HG02610 (cell line): ENCODE results near the gene METTL4.
A peak's percentile ranks its signal among the peaks of the same experiment; 100 is the strongest.
"Not testable (repeated sequence)": the region's sequence is repeated elsewhere in the genome, so short reads cannot be mapped to it uniquely, and the experiment has no call there.

ENCODE experiments used
- ATAC-seq: cut with Tn5 transposase; IDR thresholded peaks from one replicate; pipeline ENCODE4 v1.9.1; 2021; ENCODE audit warnings: mild to moderate bottlenecking, moderate library complexity; ENCODE audit not compliant: unreplicated experiment

METTL4 gene

DNA sequence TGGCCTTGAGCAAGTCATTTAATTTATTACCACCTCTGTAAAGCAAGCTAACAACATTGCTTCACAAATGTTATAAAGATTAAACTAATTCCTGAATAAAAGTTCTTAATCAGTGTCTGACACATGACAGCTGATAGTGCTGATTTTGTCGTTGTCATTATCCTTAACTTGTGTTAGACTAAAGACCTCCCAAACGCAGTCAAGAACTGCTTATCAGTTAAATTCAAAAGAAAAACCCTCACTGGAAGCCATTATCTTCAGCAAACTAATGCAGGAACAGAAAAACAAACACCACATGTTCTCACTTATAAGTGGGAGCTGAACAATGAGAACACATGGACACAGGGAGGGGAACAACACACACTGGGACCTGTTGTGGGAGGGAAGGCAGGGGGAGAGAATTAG is 46.5 kb downstream of the METTL4 start:
- ATAC-seq = not testable (repeated sequence)

DNA sequence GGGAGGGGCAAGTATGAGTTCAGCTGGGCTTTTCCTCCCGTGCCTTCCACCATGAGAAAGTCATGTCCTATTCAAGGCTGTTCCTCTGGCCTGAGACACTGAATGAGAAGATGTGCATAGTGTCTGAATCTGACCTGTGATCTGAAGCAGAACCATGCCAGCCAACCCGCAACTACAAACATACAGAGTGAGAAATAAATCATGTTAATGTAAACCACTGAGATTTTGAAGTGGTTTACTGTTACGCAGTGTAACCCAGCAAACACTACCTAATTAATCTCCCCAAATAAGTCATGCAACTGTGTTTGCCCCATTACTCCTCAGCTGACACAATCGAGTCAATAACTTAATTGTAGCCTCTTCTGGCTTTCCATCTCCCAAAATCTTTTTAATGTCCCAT is 49.2 kb downstream of the METTL4 start:
- peak; percentile 67 for ATAC-seq

DNA sequence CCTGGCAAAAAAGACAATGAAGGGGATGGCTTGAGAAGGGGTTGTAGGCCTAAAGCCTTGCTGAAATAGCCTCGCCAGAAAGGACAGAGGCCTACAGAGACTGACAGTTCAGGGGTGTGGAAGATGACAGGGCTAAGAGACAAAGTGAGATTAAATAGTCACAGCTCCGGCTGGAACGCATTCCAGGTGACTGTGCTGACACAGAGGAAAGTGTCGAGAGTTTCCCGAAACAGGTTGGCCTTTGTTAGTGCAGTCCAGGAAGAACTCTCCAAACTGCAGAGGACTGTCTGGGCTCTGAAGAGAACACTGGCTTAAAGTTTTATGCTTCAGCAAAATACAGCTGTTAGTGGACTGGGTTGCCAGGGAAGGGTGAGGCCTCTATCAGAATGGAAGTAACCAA is 52.8 kb downstream of the METTL4 start:
- no peak for ATAC-seq

DNA sequence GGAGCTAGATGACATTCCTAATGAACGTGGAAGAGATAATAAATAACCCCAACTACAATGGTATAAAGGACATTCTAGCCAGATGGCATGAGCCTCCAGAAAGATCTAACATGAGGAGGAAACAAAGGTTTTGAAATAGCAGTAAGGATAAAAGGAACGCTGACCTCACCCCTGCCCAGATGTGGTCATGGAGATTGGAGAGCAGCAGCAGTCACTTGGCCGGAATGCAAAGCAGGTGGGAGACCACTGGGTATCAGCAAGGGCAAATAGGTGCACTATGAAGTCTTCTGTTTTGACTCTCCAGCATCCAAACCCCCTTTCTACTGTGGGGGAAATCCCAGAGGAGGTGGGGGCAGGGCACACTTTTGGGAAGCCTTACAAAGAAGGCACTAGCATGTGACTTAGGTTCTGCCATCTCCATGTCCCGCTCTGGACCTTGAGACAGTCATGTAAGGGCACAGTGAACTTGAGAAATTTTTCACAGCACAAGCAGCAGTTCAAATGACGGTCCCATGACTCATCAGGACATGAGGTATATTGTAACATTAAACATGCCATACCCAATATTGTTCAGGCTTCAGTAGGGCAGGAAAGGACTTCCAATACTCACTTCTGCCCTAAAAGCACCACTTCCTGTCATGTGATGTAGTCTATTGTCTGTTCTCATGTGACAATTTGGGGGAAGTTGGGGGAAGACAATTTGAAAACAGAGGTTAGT is 55.2 kb downstream of the METTL4 start:
- peak; percentile 49 for ATAC-seq

DNA sequence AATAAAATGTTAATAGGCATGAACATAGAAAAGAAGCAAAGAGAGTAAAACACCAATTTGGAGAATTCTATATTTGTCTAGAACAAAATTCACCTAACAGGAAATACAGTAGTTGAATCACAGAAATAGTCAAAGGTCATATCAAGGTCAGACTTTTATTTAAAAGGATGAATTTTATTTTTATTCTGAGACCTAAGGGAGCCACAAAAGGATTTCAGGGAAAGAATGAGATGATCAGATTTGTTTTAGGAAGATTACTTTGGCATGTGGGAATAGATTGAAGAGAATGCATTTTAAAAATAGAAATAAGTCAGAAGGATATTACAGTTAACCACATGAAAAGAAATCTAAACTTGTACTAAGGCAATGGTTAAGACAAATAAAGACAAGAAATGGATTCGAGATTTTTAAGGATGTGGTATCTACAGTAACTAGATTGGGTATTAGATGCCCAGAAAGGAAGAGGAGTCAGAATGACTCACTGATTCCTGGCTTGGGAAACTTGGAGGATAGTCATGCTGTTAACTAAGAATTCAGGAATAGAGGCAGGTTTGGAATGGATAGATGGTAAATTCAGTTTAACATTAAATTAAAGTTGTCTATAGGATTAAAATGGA is 56.0 kb downstream of the METTL4 start:
- ATAC-seq = no peak

DNA sequence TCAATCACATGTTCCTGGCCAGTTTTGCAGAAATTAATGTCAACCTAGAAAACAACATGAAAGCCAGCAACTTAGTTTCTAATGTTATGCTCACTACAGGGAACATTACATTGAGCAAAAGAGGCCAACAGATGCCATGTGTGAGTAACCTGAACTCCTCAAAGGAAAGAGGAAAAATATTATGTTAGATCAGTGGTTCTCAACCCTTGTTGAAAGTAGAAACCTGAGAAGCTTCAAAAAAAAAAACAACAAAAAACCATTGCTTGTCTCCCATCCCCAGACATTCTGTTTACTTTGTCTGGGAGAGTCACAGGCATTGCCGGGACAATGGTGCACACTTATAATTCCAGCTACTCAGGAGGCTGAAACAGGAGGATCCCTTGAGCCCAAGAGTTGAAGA is 57.7 kb downstream of the METTL4 start:
- ATAC-seq = no peak

DNA sequence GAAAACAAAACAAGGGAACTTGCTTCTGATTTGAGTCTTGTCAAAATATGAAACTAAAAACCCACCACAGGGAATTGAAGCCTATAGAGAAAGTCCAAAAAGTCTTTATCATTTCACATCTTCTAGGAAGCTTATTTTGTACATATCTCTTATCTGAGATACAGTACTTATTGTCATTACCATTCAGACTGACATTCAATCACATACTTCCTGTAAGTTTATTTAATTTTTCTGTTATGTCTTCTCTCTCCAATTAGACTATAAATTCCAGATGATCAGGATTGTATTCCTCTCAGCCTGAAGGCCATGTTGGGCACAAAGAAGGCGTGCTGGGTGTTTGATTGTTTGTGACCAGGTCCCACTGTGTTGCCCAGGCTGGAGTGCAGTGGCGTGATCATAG is 59.2 kb downstream of the METTL4 start:
- no peak for ATAC-seq

DNA sequence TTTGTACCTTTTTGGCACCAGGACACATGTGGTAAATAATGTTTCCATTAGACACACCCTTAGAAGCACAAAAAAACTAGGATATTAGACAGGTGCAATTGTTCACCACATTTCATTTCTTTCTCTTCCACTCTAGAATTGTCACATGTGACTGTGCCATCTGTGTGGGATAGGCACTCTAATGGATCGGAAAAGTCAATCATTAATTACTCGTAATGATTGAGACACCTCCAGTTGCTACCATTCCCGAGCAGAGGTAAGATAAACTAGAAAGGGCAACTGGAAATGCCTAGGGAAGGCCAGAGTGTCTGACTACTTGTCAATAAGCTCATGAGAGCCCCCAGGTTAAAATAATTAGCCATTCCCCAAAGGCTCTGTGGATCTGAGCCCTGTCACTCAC is 59.9 kb downstream of the METTL4 start:
- ATAC-seq = no peak

DNA sequence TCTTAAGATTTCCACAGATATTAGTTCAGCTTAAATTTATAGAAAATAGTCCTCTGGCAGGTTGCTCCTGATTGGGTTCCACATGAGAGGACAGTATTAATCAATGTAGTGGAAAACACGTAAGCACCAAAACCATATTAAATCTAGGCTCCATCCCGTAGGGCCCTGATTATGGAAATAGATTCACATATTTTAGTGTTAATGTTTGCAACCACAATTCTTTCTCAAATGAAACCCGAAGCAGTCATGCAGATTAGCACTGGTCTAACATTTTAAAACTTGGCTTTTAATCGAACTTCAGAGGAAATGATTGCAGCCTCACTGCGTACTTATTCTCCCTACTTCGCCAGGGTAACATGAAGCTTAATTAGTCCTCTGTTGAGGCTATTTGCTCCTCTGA is 60.9 kb downstream of the METTL4 start:
- no peak for ATAC-seq

DNA sequence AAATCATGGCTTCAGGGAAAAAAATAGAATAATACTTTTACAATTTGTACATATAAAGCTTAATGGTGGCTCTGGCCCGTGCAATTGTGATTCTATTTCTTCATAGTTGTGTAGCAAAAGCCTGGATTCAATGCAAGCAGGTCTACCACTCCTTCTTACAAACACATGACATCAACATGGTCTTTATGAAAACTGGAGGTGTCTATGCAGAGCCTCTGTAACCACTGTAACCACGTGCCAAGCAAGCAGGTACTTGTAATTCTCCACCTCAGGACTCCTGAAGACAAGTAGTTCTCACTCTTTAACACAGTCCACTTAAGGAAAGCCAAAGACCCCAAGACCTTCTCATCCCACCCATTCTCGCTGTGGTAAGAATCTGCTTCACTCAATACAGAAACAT is 62.6 kb downstream of the METTL4 start:
- no peak for ATAC-seq

DNA sequence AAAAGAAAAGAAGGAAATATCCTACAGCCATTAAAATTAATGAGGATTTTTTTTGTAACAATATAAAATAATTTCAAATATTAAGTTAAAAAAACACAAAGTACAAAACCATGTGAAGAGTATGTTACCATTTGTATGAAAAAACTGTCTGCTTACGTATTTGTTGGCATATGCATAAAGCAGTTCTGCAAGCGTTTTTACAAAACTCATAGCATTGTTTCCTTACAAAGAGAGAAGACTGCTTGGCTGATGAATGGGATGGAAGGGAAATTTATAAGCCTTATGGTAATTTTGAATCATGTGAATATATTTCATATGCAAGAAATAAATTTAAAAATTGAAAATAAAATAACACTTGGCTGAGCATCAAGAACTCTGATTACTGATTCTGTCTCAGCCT is 63.1 kb downstream of the METTL4 start:
- ATAC-seq = no peak

DNA sequence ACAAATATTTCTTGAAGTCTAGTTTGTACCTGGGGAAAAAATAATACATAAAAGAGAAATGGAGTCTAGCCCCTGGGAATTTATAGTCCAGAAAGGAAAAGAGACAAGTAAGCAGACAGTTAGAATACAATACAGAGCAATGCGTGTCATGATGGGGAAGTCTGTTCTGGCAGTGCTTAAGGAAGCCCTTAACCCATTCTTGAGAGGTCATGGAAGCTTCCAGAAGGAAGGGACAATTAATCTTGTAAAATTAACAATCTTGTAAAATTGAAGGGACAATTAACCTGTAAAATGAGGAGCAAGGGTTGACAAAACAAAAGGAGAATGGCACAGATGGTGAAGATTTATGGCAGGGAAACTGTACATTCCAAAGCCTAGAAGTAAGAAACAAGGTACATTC is 66.7 kb downstream of the METTL4 start:
- no peak for ATAC-seq

DNA sequence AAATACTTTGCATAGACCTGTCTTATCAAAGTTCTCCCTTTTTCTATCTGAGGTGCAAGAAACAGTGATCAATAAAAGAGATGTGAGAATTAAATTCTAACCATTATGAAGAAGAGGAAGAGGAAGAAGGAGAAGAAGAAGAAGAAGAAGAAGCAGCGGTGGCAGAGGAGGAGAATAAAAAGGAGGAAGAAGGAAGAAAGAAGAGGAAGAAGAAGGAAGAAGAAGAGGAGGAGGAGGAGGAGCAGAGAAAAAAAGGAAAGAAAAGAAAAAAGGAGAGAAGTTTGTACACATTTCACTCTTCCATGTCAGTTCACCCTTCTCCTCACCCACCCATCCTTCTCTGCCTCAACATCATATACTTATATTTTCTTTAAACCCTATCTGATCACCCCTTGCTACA is 68.4 kb downstream of the METTL4 start:
- ATAC-seq = no peak

DNA sequence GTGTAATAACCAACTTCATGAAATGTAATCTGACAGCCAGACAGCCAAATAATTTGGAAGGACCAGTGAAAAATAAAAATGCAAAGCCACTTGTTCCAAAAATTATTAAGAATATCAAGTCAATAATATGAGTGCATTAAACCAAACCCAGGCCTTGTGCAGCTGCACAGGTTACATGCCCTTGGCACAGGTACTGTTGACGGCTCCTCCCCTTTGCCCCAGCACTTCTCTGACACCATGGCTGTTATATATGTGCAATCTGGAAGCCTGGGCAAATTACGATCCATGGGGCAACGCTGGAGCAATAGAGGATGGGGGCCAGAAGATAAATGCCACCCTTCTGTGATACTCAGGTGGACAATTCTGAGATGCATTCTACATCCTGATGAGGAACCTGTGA is 68.9 kb downstream of the METTL4 start:
- no peak for ATAC-seq

DNA sequence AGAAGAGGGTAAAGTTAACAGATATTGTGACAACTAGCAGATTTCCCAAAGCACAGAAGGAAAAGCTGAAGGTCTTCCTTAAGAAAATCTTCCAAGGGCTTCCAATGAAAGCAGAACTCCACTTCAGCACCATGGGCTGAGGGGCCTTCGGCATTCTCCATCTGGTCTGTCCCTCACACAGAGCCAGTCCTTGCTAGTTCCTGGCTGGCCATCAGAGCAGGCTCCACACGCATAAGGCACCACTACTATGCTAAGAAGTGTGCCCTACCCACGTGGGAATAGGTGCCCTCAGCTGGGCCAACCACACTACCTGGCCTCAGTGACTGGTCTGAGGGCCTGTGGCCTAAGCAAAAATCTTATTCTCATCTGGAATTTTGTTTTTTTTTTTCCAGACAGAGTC is 73.5 kb downstream of the METTL4 start:
- ATAC-seq = no peak

DNA sequence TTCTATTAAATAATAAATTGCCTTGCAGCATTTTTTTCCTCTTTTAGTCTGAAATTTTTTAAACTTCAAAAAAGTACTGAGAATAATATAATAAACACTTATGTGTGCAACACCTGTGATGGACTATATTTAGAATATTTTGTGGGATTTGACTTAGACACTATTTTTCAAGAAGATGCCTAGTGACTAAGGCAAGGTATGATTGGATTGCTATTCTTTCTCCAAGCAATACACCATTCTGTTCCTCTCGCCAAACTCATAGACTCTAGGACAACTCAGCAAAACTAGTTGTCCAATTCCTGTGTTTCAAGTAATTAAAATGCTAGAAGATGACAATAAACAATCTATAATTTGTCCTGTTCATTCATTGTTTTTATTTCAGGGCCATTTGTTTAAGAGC is 75.9 kb downstream of the METTL4 start:
- ATAC-seq = no peak

DNA sequence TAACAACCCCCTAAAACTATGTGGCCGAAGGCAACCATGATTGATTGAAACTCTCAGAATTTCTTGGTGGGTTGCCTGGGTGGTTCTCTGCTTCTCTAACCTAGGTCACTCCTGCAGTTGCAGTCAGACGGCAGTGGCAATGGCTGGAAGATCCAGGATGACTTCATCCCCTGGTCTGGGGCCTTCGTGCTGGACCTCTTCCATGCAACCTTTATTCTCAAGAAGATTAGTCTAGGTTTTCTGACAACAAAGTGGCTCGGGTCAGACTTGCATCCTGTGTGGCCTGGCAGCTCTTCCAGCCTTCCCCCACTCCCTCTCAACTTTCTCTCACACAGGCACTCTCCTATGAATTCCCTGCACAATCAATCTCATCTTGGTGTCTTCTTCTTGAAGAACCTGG is 76.4 kb downstream of the METTL4 start:
- no peak for ATAC-seq
